HG03442 (cell line): ENCODE data around the gene SKOR1.

Source experiments
- ATAC-seq: cut with Tn5 transposase; IDR thresholded peaks from one replicate; pipeline ENCODE4 v1.9.1; 2021; ENCODE audit warnings: mild to moderate bottlenecking, moderate library complexity; ENCODE audit not compliant: unreplicated experiment

The SKOR1 gene

DNA sequence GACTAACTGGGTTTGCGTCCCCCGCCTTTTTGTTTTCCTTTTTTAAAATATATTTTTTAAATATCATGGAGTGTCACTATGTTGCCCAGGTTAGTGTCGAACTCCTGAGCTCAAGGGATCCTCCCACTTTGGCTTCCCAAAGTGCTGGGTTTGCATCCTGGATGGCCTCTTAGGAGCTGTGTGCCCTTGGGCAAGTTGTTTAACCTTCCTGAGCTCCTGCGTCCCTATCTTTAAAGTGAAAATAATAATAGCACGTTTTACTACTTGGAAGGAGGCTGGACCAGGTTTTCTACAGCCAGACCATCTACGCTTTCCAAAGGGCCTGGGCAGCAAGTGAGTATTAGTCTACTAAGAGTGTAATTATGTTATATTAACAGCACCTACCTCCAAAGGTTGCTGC, 58.7 kb downstream of the SKOR1 start:
- ATAC-seq: no peak
